ENCODE measurements around the gene RSF1.

DNA sequence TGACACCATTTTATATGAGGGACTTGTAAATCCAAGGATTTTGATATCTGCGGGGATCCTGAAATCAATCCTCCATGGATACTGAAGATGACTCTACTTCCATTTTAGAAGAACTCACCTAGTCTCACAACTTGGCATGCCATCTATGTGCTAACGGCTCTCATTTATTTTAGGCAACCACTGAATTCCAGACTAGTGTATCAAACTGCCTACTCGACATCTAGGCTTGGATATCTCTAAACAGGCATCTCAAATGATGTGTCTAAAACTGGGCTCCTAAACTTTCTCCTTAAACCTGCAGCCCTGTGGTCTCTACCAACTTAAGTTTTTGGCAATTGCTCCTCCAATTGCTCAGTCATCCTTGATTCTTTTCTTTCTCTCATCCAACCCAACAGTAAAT is 151.8 kb downstream of the RSF1 start:
- TF ChIP-seq POLR2A (IDR thresholded peaks at IDR 0.05; ENCODE audit: low read length) (no peak), GATA1 (IDR thresholded peaks at IDR 0.05; ENCODE audit: low read depth, low read length) (no peak)

All from erythroblast (primary cell).